HS-27A (cell line): ENCODE data around the gene SEMA6A.

Experiments used
- DNase-seq: peaks from one replicate; pipeline ENCODE4 v3.0.0-alpha.2; 2012; ENCODE audit warnings: low read depth, missing footprints

SEMA6A gene, protein sequence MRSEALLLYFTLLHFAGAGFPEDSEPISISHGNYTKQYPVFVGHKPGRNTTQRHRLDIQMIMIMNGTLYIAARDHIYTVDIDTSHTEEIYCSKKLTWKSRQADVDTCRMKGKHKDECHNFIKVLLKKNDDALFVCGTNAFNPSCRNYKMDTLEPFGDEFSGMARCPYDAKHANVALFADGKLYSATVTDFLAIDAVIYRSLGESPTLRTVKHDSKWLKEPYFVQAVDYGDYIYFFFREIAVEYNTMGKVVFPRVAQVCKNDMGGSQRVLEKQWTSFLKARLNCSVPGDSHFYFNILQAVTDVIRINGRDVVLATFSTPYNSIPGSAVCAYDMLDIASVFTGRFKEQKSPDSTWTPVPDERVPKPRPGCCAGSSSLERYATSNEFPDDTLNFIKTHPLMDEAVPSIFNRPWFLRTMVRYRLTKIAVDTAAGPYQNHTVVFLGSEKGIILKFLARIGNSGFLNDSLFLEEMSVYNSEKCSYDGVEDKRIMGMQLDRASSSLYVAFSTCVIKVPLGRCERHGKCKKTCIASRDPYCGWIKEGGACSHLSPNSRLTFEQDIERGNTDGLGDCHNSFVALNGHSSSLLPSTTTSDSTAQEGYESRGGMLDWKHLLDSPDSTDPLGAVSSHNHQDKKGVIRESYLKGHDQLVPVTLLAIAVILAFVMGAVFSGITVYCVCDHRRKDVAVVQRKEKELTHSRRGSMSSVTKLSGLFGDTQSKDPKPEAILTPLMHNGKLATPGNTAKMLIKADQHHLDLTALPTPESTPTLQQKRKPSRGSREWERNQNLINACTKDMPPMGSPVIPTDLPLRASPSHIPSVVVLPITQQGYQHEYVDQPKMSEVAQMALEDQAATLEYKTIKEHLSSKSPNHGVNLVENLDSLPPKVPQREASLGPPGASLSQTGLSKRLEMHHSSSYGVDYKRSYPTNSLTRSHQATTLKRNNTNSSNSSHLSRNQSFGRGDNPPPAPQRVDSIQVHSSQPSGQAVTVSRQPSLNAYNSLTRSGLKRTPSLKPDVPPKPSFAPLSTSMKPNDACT

DNA sequence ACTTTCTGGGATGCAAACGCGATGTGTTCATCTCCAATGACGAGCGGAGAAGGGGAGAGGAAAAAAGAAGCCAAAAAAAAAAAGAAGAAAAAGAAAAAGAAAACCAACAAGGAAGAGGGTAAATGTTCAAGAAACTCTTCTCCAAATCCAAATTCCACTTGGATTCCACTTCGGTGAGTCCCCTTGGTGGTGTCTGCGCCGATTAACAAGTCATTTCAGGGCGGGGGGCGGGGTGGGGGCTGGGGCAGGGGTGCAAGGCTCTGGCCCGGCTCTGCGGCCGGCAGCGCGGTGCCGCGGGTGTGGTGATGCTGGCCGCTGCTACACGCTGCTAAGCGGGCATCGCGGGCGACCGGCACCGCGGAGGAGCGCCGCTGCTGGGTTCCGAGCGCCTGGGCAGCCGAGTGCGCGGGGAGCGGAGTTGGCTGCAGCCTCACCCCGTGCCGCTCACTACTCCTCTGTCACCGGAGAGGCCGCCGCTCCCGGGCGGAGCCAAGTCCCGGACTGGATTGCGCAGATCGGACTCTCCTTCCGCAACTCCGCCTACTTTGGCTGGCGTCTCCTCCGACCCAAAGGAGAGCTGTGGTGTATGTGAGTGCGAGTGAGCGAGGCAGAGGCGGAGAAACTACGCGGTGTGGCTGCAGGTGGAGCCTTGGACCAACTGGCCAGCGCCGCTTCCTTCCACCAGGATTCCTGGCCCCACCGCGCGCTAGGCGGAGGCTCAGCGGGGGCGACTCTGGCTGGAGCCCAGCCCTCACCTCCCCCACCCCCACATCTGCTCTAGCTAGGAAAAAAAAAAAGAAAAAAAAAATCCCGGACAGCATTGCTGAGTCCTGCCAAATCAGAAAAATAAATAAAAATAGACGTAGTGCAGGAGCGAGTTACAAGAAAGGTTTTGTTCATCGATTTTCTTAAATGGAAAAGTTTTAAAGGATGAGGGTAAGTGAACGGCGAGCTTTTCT, at the start of gene SEMA6A:
SEMA6A (minus strand) TSS at position 457 of the 959 bp plus-strand sequence. CDS start 69,879 bp downstream, outside the sequence.
- DNase-seq: no peak

DNA sequence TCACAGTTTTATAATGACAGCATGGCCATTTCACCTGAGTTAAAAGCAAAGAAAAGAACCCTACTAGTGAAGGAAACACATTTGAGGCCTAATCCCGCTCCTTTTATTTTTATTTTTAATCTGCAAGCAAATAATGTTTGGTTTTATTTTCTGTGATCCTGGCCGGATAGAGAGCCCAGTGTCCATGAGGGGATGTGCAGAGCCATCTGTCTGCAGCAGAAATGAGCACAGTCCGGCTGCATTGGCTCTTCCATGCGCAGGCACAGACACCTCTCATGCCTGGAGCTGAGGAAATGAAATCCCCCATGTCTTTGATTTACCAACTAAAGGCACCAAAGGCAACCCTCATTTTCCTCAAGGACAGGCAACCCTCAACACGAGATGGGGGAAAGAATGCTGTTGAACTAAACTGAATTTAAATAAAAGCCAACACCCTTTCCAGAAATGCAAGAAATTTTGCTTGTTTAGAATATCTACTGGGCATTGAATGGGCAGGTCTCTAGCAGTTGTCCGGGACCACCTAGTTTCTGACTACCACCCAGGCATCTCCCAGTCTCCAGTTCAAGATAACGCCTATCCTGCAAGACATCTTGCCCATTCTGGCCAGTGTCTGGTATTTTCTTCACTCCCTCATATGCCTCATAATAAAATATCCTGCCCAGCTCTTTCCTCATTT, 47.9 kb upstream of the SEMA6A start:
- no peak for DNase-seq

DNA sequence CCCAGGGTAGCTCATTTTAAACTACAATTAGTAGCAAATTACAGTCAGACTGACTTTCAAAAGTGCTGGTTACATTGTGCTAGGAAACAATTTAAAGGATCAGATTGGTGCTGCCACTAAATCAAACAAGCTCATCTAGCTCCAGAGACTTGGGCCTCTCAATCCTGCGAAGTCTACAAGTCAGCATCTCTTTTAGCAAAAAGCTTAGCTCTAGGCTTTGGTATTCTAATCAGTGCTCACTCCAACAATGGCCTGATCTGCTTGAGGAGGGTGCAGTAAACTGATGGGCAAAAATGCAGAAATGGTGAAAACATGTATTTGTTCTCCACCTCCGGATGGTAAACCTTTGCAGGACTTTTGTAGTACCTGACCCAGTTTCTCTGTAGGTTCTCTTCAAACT, 47.0 kb upstream of the SEMA6A start:
- no peak for DNase-seq

- no peak for DNase-seq
Measured at GRCh38 chr5:116616876-116617275, 42.3 kb upstream of the SEMA6A start.

- DNase-seq: no peak
Measured at GRCh38 chr5:116614603-116614920, 39.9 kb upstream of the SEMA6A start.

DNA sequence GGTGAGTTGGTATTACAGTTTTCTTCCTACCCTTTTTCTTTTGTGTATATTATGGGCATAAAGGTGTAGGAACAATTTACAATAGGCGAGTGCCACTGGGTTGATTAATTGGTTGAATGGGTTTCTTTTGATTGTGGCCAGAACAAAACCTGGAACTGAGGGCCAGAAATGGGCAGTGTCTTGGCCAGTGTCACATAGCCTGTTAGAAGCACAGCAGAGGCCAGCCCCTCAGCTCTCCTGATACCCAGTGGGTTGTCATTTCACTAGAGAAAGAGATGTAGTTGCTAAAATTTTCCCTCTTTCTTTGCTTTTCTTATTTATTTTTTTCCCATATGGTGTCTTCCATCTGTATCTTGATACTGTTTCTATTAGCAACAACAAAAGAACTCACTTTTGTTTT, 38.8 kb upstream of the SEMA6A start:
- no peak for DNase-seq

DNA sequence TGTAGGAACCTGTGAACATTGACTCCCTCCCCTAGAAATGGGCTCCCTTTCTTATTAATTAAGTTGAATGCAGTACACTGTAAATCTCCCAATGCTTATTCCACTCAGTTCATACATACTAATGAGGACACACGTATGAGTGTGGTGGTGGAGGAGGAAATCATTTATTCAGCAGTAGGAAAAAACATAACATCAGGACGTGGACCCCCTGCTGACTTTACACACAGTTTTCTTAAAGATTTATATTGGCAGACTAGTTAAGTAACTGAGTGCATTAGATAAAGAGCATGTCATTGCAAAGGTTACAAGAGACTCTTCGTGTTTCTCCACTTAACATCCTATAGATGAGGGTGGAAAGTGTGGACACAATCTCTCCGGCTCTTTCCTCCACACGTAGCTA, 37.8 kb upstream of the SEMA6A start:
- DNase-seq: no peak

DNA sequence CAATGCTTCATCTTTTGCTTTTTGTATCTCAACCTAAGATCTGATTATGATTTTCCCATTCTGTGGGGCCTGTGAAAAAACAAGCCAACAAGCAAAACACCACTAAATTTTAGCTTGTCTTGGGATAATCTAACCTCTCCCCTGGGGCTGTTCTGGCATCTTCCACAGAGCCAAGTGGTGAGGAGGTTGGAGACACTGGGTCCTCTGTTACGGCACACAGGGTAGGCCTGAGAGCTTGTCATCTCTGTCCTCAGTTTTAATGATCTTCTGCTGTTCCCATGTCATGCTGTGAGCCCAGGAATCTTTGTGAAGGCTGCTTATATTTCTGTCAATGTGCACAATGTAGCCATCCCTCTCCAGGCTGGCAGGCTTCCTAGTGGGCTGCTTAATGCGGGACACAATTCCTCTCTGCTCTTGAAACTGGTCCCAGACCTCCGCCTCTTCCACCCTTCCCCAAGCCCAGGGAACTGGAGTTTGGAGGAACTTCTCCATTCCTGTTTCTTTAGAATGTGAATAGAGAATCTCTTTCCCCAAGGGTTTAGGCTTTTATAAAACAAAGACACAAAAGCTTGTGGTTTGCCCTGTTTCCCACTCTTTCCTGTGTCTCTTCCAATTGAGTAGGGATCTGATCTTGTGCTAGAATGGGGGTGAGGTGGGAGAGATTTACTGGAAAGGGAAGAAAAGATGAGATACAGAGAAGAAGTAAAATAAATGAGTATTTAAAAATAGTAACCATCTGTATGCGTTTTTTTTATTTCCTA, 30.9 kb upstream of the SEMA6A start:
- DNase-seq: no peak

- DNase-seq: no peak
Measured at GRCh38 chr5:116604805-116605204, 30.2 kb upstream of the SEMA6A start.

GRCh38 chr5:116600876-116601275, 26.3 kb upstream of the SEMA6A start:
- DNase-seq: no peak

- DNase-seq: no peak
Measured at GRCh38 chr5:116598911-116599310, 24.3 kb upstream of the SEMA6A start.

DNA sequence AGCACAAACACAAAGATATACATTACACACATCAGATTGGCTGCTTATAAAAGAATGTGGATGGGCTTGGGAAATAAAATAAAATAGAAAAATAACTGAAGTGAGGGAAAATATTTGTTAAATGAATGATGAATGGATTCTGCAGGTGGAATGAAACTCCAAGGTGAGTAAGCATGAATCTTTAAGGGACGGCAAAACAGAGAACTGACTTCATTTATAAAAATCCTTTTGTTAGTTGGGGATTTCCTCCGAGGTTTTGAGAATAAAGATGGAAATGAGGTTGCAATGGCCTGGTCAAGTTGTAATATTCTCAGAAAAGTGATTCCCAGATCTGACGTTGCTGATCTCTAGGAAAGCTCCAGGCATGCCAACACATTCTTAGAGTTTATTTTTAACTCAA, 20.9 kb upstream of the SEMA6A start:
- no peak for DNase-seq

DNA sequence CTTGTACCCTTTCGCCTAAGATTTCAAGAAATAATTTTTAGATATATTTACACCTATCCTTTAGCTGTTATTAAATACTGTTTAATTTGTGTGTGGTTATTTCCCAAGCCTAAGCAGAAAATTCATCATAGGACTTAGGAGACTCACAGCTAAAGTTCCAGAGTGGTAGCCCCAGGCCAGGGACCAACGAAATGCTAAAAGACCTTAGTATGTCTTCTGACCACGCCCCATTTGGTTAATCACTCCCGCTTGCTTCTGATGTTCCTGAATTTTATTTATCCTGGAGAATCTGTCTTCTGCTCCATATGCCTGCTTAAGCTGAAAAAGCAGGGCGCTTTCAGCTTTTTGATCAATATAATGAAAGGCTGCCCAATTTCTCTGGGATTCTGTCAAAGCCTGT, 18.7 kb upstream of the SEMA6A start:
- no peak for DNase-seq

DNA sequence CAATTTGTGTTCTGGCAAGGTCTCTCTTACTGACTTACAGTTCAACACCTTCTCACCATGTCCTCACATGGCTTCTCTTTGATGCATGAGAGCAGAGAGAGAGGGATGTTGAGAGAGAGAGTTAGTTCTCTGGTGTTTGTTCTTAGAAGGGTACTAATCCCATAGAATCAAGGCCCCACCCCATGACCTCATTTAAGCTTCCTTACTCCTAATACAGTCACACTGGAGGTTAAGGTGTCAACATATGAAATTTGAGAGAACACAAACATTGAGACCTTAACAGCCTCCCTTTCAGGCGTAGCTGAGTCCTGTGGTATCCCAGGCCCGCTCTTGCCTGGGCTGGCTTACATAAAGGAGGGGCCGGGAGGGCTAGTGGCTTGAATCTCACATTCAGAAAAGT, 10.6 kb upstream of the SEMA6A start:
- DNase-seq: no peak

- no peak for DNase-seq
Measured at GRCh38 chr5:116583862-116584222, 9.2 kb upstream of the SEMA6A start.

- DNase-seq: no peak
Measured at GRCh38 chr5:116583085-116583861, 8.7 kb upstream of the SEMA6A start.

GRCh38 chr5:116581910-116582309, 7.3 kb upstream of the SEMA6A start:
- DNase-seq: no peak

DNA sequence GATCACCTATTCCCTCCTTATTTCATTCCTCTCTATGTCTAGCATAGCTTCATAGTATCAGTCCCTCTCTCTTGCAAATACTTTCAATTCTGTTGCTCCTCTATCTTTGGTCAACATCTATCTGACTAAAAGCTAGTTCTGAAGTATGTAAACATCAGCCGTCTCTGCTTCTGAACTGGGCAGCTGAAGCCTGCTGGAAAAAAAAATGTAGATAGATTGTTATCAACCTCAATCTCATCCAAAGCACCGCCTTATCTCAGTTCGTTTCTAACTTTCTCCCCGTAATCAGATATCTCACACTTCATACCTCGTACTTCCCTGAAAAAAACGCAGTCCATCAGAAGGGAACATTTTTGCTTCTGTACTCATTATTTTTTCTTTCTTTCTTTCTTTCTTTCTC, 4.5 kb upstream of the SEMA6A start:
- DNase-seq: no peak

DNA sequence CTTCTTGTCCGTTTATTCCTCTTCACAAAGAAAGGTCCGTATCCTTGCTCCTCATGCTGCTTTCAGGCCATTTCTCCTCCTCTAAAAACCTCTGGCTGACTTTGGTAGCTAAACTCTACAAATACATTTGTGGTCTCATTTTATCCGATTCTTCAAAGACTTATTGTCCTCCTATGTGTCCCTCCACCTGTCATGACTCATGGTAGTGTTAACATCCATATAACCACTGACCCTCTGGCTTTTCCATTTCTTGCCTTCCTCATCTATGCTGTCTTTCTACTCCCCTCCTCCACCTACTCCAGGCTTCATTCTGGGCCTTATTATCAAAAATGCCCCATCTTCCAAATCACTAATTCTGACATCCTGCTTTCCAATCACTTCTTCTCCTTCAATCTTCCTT, 4.1 kb upstream of the SEMA6A start:
- DNase-seq: no peak
